Transverse colon (tissue), 4 donors: Measurements from ENCODE around the gene MON2. TPM values are rescaled to one million over a fixed set of nuclear protein-coding genes. Genes with fewer than 3 reads are reported as not detected.

Experiments used
- DNase-seq: peaks from one replicate; pipeline ENCODE4 v3.0.0-alpha.2; 2019
- H3K27ac ChIP-seq, 4 donors: fragments of 200-600 bp; sonication (generic); 2 replicates each; pipeline ENCODE4 v1.5.1; 2016 to 2018; ENCODE audit warnings: inconsistent platforms in 4 of 4
- H3K27me3 ChIP-seq: fragments of 200-600 bp; sonication (generic); 2 replicates; pipeline ENCODE4 v1.5.1; 2017; ENCODE audit warnings: inconsistent platforms
- H3K36me3 ChIP-seq, 4 donors: fragments of 200-600 bp; sonication (generic); 2 replicates each; pipeline ENCODE4 v1.5.1; 2017 to 2019; ENCODE audit warnings: inconsistent platforms in 4 of 4
- H3K4me1 ChIP-seq, 4 donors: fragments of 200-600 bp; sonication (generic); 2 replicates each; pipeline ENCODE4 v1.5.1; 2017 to 2020; ENCODE audit warnings: inconsistent platforms in 4 of 4
- H3K4me3 ChIP-seq, 4 donors: fragments of 200-600 bp; sonication (generic); 1 replicate in 1 of 4; 2 replicates in 3 of 4; pipeline versions ENCODE4 v1.5.1 to v1.6.1; 2017 to 2019; ENCODE audit warnings: inconsistent platforms in 4 of 4
- H3K9me3 ChIP-seq, 2 donors: fragments of 200-600 bp; sonication (generic); 2 replicates each; pipeline ENCODE4 v1.5.1; 2017 to 2019; ENCODE audit warnings: inconsistent platforms in 2 of 2
- CTCF ChIP-seq, 5 experiments: fragments of 200-600 bp in 3 of 5; fragments of 450-650 bp in 2 of 5; sonication (generic) in 3 of 5; IDR thresholded peaks; 1 replicate in 2 of 5; 2 replicates in 3 of 5; pipeline ENCODE4 v1.5.1; 2016 to 2017; ENCODE audit warnings: antibody characterized with exemption in 5 of 5, inconsistent platforms in 3 of 5, mild to moderate bottlenecking in 2 of 5, moderate library complexity in 1 of 5
- EP300 ChIP-seq: sonication (generic); formaldehyde crosslinking; IDR thresholded peaks from one replicate; pipeline ENCODE4 v1.6.1; 2017; ENCODE audit warnings: antibody characterized with exemption, low read depth
- POLR2A ChIP-seq: fragments of 450-650 bp; IDR thresholded peaks from one replicate; pipeline ENCODE4 v1.6.1; 2016; ENCODE audit warnings: antibody characterized with exemption, mild to moderate bottlenecking, moderate library complexity
- POLR2AphosphoS5 ChIP-seq, 3 donors: sonication (generic); formaldehyde crosslinking; IDR thresholded peaks; one replicate each; pipeline ENCODE4 v1.6.1; 2016; ENCODE audit warnings: antibody characterized with exemption in 3 of 3
- WGBS, 2 donors: methylation state at CpG; one replicate each; pipeline ENCODE4 v1.1.5; 2018; ENCODE audit warnings: low coverage in 1 of 2; 5-methylcytosine and 5-hydroxymethylcytosine counted together
- in situ Hi-C, 4 donors: fragments of 200-750 bp; cut with MboI; loops; one replicate each; pipeline versions ENCODE4 v1.15.0 to v1.15.1; 2017; ENCODE audit warnings: low sequenced_read_pairs in 3 of 4, low pct_ligation_motif_present in 1 of 4, low pct_unique_long_range_greater_than_20kb in 1 of 4
- intact Hi-C: fragments of 100-400 bp; cut with DNase I; formaldehyde crosslinking; loops from one replicate; pipeline ENCODE4 v1.15.1; 2023; ENCODE audit warnings: low total_unique reads
- total RNA-seq, 4 donors: library from RNA; depleted of rRNA; stranded (reverse); fragments of >200 nt; gene quantifications; one replicate each; pipeline ENCODE4 v1.1.0, GENCODE V29; 2016

Gene MON2
- total RNA-seq, 4 donors from 2014 or later: 94.6 to 157 (median 129) TPM

GRCh38 chr12:62601765-62602164, 135.1 kb downstream of the MON2 start:
- no peak for DNase-seq
- in situ Hi-C loops: no loop called here
- no peak for TF ChIP-seq CTCF (IDR thresholded peaks at IDR 0.05)
- peaks cover 5 to 22% (median 10%) of the 10 kb centered on the region in 4 donors for H3K4me1 ChIP-seq
- intact Hi-C loops: no loop called here
- H3K36me3 ChIP-seq: no peaks in the 10 kb centered on the region
- H3K9me3 ChIP-seq: no peaks in the 10 kb centered on the region
- peak overlapping the region; percentile 94 to 100 (median 99) for H3K27ac ChIP-seq
- WGBS, 2 donors: 25 to 31% methylated on average over 2 of the region's 2 CpGs
- H3K4me3 ChIP-seq: peak overlapping the region in 3 of 4 donors; percentile 62 to 88 (median 74)
- H3K27me3 ChIP-seq: no peaks in the 10 kb centered on the region

- intact Hi-C loops (no loop called here), in situ Hi-C loops (no loop called here)
These were observed 135.8 kb downstream of the MON2 start for GRCh38 chr12:62602255-62603060.

GRCh38 chr12:62603061-62603810, 136.6 kb downstream of the MON2 start:
- no peaks in the 10 kb centered on the region for H3K36me3 ChIP-seq
- peak overlapping the region; percentile 94 to 100 (median 99) for H3K27ac ChIP-seq
- H3K27me3 ChIP-seq: no peaks in the 10 kb centered on the region
- H3K4me1 ChIP-seq: peaks cover 5 to 22% (median 10%) of the 10 kb centered on the region in 4 donors
- WGBS, 2 donors: 1% methylated on average over 16 of the region's 94 CpGs; no CpG with 5 or more reads in 1 of the 2 donors
- intact Hi-C loops (no loop called here), in situ Hi-C loops (no loop called here)
- DNase-seq: peak; percentile 86
- H3K4me3 ChIP-seq: peak overlapping the region; percentile 62 to 88 (median 68)
- no peaks in the 10 kb centered on the region for H3K9me3 ChIP-seq
- TF ChIP-seq POLR2AphosphoS5 (IDR thresholded peaks at IDR 0.05): peak; percentile 62 to 73 (median 66)
- TF ChIP-seq EP300: no peak
- peak; percentile 75 for TF ChIP-seq POLR2A
- peak; percentile 44 to 70 (median 49) for TF ChIP-seq CTCF (IDR thresholded peaks at IDR 0.05)

More at GRCh38 chr12:62602255-62603060, 135.8 kb downstream of the MON2 start:
- H3K36me3 ChIP-seq: no peaks in the 10 kb centered on the region
- 0% methylated on average over 5 to 32 of the region's 66 CpGs for WGBS, 2 donors
- no peaks in the 10 kb centered on the region for H3K27me3 ChIP-seq
- peak in 1 of 5 experiments; percentile 10 for TF ChIP-seq CTCF (IDR thresholded peaks at IDR 0.05)
- peak; percentile 57 for TF ChIP-seq POLR2A
- peak; percentile 31 to 83 (median 80) for TF ChIP-seq POLR2AphosphoS5 (IDR thresholded peaks at IDR 0.05)
- TF ChIP-seq EP300: no peak
- peak; percentile 91 for DNase-seq
- peak overlapping the region; percentile 94 to 100 (median 99) for H3K27ac ChIP-seq
- H3K9me3 ChIP-seq: no peaks in the 10 kb centered on the region
- H3K4me3 ChIP-seq: peak overlapping the region; percentile 62 to 88 (median 68)
- H3K4me1 ChIP-seq: peaks cover 5 to 22% (median 10%) of the 10 kb centered on the region in 4 donors

GRCh38 chr12:62603811-62604098, 137.1 kb downstream of the MON2 start:
- 0 to 1% methylated on average over 6 to 14 of the region's 14 CpGs for WGBS, 2 donors
- Histone ChIP-seq H3K27ac (peak overlapping the region; percentile 94 to 100 (median 99)), H3K4me3 (peak overlapping the region; percentile 62 to 88 (median 68)), H3K4me1 (peaks cover 5 to 22% (median 10%) of the 10 kb centered on the region in 4 donors), H3K27me3 (no peaks in the 10 kb centered on the region), H3K36me3 (no peaks in the 10 kb centered on the region), H3K9me3 (no peaks in the 10 kb centered on the region)
- TF ChIP-seq EP300 (no peak), POLR2AphosphoS5 (IDR thresholded peaks at IDR 0.05) (no peak), POLR2A (no peak), CTCF (IDR thresholded peaks at IDR 0.05) (no peak)
- DNase-seq: no peak
- in situ Hi-C loops: no loop called here
- intact Hi-C loops: no loop called here
